Activated CD8-positive, alpha-beta memory T cell treated with anti-CD3 and anti-CD28 coated beads, Interleukin-2, amount 10 ng/mL, durations not matched to agents 7 days and 5 days (primary cell): ENCODE measurements around the gene SMIM30. TPM values are rescaled to one million over a fixed set of nuclear protein-coding genes. Genes with fewer than 3 reads are reported as not detected.

Experiments used
- ATAC-seq: fragments of 150-1000 bp; cut with Tn5 transposase; one replicate; pipeline ENCODE4 v1.10.0; 2021; ENCODE audit warnings: moderate library complexity
- CTCF ChIA-PET: fragments of 350-600 bp; sonication (Branson Sonifier 250); formaldehyde crosslinking; loops from one replicate; lab custom pipeline; 2021; ENCODE audit warnings: antibody characterized with exemption; lab: Charles Lee
- DNase-seq: peaks from one replicate; pipeline ENCODE4 v3.0.0-alpha.2; 2020
- H3K27ac Mint-ChIP-seq: one replicate; pipeline ENCODE4 v1.8.0; 2021; ENCODE audit warnings: mild to moderate bottlenecking, mixed read lengths
- H3K27me3 Mint-ChIP-seq: one replicate; pipeline ENCODE4 v1.8.0; 2021; ENCODE audit warnings: mixed read lengths
- H3K36me3 Mint-ChIP-seq: one replicate; pipeline ENCODE4 v1.8.0; 2021; ENCODE audit warnings: mild to moderate bottlenecking, mixed read lengths
- H3K4me1 Mint-ChIP-seq: one replicate; pipeline ENCODE4 v1.8.0; 2021; ENCODE audit warnings: mixed read lengths
- H3K4me3 Mint-ChIP-seq: one replicate; pipeline ENCODE4 v1.8.0; 2021; ENCODE audit warnings: mild to moderate bottlenecking, moderate library complexity, mixed read lengths
- H3K9me3 Mint-ChIP-seq: one replicate; pipeline ENCODE4 v1.8.0; 2022; ENCODE audit warnings: low read depth, mixed read lengths
- total RNA-seq, 2 experiments: library from RNA; stranded (reverse); gene quantifications; one replicate each; pipeline ENCODE4 v1.2.3, GENCODE V29; 2021

The SMIM30 gene
- total RNA-seq, 2 experiments from 2014 or later = 25.5 to 38.1 TPM

DNA sequence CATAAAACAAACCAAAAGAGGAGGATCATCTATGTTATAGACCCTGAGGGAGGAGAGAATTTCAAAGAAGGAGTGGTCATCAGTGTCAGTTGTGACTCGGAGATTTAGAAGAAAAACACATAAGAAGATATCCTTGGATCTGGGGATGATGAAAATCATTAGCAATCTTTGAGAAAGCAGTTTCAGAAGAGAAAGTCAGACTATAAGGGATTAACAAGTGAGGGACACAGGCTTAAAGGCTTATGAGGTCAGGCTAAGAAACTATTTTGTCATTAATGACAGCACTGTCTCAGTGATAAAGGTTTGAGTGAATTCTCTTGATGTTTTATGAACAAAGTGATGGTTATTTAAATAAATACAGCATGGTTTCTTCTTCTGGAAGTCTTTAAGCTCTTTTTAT is 25.6 kb downstream of the SMIM30 start:
- no peaks in the 10 kb centered on the region for H3K4me1 Mint-ChIP-seq
- DNase-seq = no peak
- H3K27me3 Mint-ChIP-seq = peaks cover 36% of the 10 kb centered on the region
- CTCF ChIA-PET = no interaction called here
- no peak overlapping the region for H3K27ac Mint-ChIP-seq
- ATAC-seq = no peak
- no peaks in the 10 kb centered on the region for H3K36me3 Mint-ChIP-seq
- no peak overlapping the region for H3K4me3 Mint-ChIP-seq
- H3K9me3 Mint-ChIP-seq = no peaks in the 10 kb centered on the region

DNA sequence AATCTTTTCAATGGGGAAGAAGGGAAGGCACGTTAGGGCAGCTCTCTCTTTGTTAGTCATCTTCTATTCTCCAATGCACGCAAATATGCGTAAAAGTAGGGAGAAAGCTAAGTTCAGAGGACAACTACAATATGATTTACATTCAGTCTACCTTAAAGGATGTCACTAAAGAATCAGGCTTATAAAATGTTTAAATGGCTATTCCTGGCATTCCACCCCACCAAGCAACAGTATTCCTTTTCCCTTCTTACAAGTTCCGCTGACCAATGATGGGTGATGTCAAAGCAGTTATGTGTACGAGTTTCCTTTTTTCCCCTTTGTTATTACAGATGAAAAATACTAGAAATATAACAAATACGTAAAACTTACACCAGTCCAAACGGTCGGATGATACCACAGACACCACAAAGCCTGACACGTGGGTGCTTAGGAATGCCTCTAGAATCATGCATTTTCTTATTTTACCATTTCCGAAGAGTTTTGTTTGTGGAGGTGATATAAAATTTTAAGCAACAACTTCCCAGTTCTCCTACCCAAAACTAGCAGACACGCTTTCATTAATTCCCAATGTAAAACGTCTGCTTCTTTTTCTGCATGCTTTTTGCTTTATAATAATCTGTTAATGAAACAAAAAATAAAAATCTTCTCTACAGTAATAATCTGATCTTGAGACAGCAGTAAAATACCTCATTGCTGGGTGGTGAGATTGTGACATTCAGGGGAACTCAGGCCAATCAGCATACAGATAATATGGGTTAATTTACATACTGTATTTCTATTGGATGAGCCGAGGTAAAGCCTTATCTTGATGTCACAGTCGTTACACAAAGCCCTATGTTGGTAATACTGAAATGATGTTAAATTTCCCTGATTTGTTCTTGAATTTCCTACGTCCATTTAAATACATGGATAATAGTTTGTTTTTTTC is 31.0 kb downstream of the SMIM30 start:
- H3K27ac Mint-ChIP-seq = no peak overlapping the region
- H3K27me3 Mint-ChIP-seq = peaks cover 51% of the 10 kb centered on the region
- H3K36me3 Mint-ChIP-seq = no peaks in the 10 kb centered on the region
- CTCF ChIA-PET = interaction anchor here (0.9 kb wide), 1 partner anchor 9 kb away, joined by 3 read pairs; no protein-coding TSS in a partner anchor
- peaks cover 11% of the 10 kb centered on the region for H3K4me1 Mint-ChIP-seq
- H3K9me3 Mint-ChIP-seq = no peaks in the 10 kb centered on the region
- DNase-seq (no peak), ATAC-seq (no peak)
- H3K4me3 Mint-ChIP-seq = no peak overlapping the region

GRCh38 chr7:113086431-113086888 is 31.9 kb downstream of the SMIM30 start, which contains the start of gene GPR85:
GPR85 (minus strand) TSS chr7:113086827; CDS start chr7:113084721, 2,106 bp downstream.
- Mint-ChIP-seq H3K9me3 (no peaks in the 10 kb centered on the region), H3K27me3 (peaks cover 49% of the 10 kb centered on the region), H3K36me3 (no peaks in the 10 kb centered on the region), H3K27ac (no peak within 1 kb of the TSS), H3K4me3 (peak within 1 kb of the TSS; percentile 49), H3K4me1 (peaks cover 11% of the 10 kb centered on the region)
- DNase-seq (peak; percentile 52), ATAC-seq (peak; percentile 91)
- CTCF ChIA-PET = interaction anchor here (0.6 to 0.9 kb wide), 2 partner anchors 8 to 10 kb away, joined by 3 read pairs; no protein-coding TSS in a partner anchor

DNA sequence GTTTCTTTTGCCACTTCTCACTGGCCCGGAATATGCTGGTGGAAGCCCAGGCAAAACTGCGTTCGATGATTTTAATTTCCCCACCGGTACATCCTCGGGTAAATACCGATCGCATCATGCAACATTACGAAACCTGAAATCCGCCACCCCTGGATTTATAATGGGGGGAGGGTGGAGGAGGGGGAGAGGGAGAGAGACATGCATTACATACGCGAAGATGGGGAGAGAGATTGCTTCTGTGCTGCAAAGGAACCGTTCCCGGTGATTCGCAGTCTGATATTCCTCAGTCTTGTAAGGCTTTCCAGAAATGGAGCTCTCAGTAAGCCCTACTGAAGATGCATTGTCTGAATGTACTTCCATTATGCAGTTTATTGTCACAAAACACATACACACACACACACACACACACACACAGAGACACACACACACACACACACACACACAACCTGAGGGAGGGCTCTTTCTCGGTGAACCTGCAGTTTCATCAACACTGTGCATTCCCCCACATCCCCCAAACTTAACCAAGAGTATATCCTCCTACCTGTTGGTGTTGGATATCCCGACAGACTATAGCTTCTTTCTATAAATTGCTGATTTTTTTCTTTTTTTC is 32.5 kb downstream of the SMIM30 start:
- Mint-ChIP-seq H3K4me3 (peak overlapping the region; percentile 35), H3K4me1 (peaks cover 11% of the 10 kb centered on the region), H3K27ac (no peak overlapping the region), H3K9me3 (no peaks in the 10 kb centered on the region), H3K27me3 (peaks cover 49% of the 10 kb centered on the region), H3K36me3 (no peaks in the 10 kb centered on the region)
- CTCF ChIA-PET = interaction anchor here (0.6 to 0.9 kb wide), 2 partner anchors 7 to 10 kb away, joined by 3 read pairs; no protein-coding TSS in a partner anchor
- no peak for DNase-seq
- peak; percentile 20 for ATAC-seq

GRCh38 chr7:113084496-113085172 is 33.7 kb downstream of the SMIM30 start:
- Mint-ChIP-seq H3K27ac (no peak overlapping the region), H3K9me3 (no peaks in the 10 kb centered on the region), H3K36me3 (no peaks in the 10 kb centered on the region), H3K27me3 (peaks cover 54% of the 10 kb centered on the region), H3K4me3 (no peak overlapping the region), H3K4me1 (peaks cover 11% of the 10 kb centered on the region)
- ATAC-seq = no peak
- no peak for DNase-seq
- CTCF ChIA-PET = interaction anchor here (1.1 kb wide), 1 partner anchor 10 kb away, joined by 4 read pairs; no protein-coding TSS in a partner anchor

DNA sequence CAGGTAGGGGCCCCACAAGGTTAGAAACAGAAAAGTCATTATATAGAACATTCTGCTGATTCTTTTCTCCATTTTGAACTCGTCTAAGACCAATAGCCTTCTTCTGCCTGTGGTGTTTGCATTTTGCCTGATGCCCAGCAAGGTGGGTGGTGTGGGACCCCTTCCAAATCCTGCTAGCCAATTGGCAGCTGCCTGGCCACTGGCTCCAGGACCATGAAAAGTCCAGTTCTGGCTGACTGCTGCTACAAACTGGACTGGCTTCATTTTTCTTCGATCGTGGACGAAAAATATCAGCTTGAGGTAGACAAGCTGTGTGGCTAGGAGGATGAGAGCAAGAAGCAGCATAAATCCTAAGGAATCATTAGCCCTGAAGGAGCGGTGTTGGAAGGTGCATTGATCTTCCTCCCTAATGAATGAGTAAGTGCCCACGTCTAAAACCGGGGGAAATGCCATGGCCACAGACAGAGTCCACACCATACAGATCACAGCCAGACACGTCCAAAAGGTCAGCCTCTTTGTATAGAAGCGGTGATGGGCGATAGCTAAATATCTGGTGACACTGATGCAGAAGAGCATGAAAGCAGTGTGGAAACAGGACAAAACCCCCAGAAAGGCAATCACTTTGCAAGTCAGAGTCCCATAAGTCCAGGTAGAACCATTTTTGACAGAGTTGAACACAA is 34.4 kb downstream of the SMIM30 start:
- no peak overlapping the region for H3K27ac Mint-ChIP-seq
- H3K27me3 Mint-ChIP-seq = peaks cover 54% of the 10 kb centered on the region
- CTCF ChIA-PET = interaction anchor here (1.1 kb wide), 1 partner anchor 11 kb away, joined by 4 read pairs; no protein-coding TSS in a partner anchor
- no peaks in the 10 kb centered on the region for H3K36me3 Mint-ChIP-seq
- ATAC-seq (no peak), DNase-seq (no peak)
- H3K4me1 Mint-ChIP-seq = peaks cover 11% of the 10 kb centered on the region
- H3K9me3 Mint-ChIP-seq = no peaks in the 10 kb centered on the region
- no peak overlapping the region for H3K4me3 Mint-ChIP-seq

DNA sequence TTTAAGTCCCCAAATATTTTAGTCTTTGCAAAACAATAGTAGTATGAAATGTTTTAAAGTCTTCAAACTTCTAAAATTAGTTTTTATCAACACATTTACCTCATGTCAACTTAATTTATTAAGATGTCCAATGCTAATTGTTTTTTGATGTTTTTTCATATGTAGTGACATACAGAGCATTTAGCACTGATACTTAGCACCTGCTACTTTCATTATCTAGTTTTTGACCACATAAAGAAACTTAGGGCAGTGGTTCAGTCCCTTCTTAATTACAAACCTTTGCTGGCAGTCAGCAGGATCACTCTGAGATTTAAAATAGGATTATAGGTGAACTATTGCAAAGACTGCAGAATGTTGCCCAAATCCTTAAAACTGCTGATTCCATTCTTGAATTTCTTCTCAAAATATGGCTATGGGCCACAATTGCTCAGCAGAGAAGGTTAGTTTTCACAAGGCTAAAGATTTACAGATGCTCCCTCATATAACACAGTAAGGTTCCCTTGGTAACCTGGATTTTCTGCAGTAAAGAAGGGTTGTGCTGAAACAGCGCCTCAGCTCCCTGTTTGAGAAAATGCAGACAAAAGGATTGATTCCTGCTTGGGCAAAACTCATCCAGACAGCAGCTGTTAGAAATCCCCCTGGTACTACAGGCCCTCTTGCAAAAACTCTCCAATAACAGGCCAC is 35.1 kb downstream of the SMIM30 start:
- Mint-ChIP-seq H3K4me1 (peaks cover 11% of the 10 kb centered on the region), H3K27ac (no peak overlapping the region), H3K9me3 (no peaks in the 10 kb centered on the region), H3K36me3 (no peaks in the 10 kb centered on the region), H3K4me3 (no peak overlapping the region), H3K27me3 (peaks cover 51% of the 10 kb centered on the region)
- CTCF ChIA-PET = no interaction called here
- ATAC-seq (no peak), DNase-seq (no peak)

DNA sequence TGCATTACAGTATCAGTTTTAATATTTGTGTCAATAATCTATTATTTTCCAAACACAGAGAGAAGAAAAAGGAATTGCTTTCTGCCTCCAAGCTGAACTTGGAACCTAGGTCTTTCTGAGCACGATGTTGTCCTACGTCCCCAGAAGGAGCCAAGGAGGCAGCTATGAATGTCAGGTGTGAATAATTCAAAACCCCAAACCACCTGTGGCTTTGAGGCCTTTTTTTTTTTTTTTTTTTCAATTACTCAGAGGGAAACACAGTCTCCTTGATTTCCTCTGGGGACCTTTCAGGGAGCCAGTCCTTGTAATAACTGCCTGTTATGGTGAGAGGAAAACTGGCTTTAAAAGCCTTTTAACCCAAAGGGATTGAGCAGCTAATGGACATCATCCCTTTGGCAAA is 40.0 kb downstream of the SMIM30 start:
- peaks cover 22% of the 10 kb centered on the region for H3K27me3 Mint-ChIP-seq
- no peaks in the 10 kb centered on the region for H3K9me3 Mint-ChIP-seq
- CTCF ChIA-PET = interaction anchor here (0.7 to 1.2 kb wide), 2 partner anchors 8 to 81 kb away, joined by 3 read pairs; no protein-coding TSS in a partner anchor
- no peak overlapping the region for H3K27ac Mint-ChIP-seq
- no peak for ATAC-seq
- H3K4me3 Mint-ChIP-seq = no peak overlapping the region
- DNase-seq = no peak
- no peaks in the 10 kb centered on the region for H3K4me1 Mint-ChIP-seq
- no peaks in the 10 kb centered on the region for H3K36me3 Mint-ChIP-seq

GRCh38 chr7:113076703-113077102 is 41.7 kb downstream of the SMIM30 start:
- Mint-ChIP-seq H3K4me1 (no peaks in the 10 kb centered on the region), H3K27me3 (peaks cover 15% of the 10 kb centered on the region), H3K9me3 (no peaks in the 10 kb centered on the region), H3K4me3 (no peak overlapping the region), H3K27ac (no peak overlapping the region), H3K36me3 (no peaks in the 10 kb centered on the region)
- DNase-seq = no peak
- CTCF ChIA-PET = no interaction called here
- ATAC-seq = no peak

- CTCF ChIA-PET = no interaction called here
- ATAC-seq = no peak
- Mint-ChIP-seq H3K27me3 (peaks cover 4% of the 10 kb centered on the region), H3K9me3 (no peaks in the 10 kb centered on the region), H3K4me3 (no peak overlapping the region), H3K36me3 (no peaks in the 10 kb centered on the region), H3K4me1 (no peaks in the 10 kb centered on the region), H3K27ac (no peak overlapping the region)
- no peak for DNase-seq
Measured at GRCh38 chr7:113071465-113071864, 46.9 kb downstream of the SMIM30 start.
